ENCODE measurements around the gene SLC36A1.

SLC36A1 gene

GRCh38 chr5:151447174-151448037 lies at the start of gene SLC36A1:
TSS of gene SLC36A1 (plus strand) at chr5:151447603. CDS start at chr5:151458793, 11,190 bp downstream.
- H3K27ac ChIP-seq, result peak within 1 kb of the TSS; percentile 86
- peak; percentile 98 for TF ChIP-seq CTCF (conservative IDR thresholded peaks at IDR 0.05)

DNA sequence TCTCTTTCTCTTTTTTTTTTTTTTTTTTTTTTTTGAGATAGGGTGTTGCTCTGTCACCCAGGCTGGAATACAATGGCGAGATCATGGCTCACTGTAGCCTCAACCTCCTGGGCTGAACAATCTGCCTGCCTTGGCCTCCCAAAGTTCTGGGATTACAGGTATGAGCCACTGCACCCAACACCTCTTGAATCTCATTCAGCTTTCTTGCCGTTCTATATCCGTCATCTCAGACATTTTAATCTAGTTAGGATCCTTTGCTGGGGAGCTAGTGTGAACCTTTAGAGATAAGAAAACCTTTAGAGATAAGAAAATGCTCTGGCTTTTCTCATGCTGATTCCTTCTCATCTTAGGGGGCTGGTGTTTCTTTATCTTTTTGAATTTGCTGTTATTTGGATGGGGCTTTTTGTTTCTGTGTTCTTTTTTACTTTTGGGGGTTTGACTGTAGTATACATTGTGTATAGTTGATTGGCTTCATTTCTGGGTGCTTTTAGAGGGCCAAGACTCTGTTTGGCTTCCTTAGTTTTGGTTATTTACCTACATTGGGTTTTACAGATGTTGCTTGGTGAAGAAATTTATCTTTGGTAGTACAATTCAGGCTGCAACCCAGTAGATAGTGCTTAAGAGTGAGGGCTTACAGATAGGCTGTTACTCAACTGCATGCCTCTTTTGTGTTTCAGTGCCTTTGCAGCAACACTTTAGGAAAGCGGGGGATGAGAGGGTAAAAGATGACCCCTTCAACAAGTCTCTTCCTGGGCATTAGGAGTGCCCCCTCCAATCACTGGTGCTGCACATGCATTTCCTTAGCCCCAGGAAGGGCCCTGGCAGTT lies 41.9 kb upstream of the SLC36A1 start:
- no peak for TF ChIP-seq CTCF (conservative IDR thresholded peaks at IDR 0.05)

DNA sequence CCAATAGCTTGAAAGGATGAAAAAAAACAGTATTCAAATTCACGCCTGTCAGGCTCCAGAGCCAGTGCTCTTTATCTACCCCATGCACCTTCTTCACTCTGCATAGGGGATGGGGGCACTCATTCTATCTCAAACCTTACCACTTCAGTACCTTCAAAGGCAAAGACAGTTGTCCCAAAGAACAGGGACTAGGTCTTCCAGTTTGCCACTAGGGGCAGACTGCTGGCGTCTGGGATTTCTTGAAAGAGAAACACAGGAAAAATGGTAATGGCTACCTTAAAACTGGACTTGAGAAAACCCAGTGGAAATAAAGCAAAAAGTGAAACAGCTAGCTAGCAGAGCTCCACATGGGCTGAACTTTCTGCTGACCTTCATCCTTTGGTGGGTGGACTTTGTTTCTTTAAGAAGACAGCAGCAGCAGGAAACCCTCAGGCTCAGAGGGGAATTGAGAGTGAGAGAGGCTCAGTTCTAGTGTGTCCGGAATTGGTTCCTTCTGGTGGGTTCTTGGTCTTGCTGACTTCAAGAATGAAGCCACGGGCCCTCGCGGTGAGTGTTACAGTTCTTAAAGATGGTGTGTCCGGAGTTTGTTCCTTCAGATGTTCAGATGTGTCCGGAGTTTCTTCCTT lies 41.0 kb upstream of the SLC36A1 start:
- no peak overlapping the region for H3K27ac ChIP-seq
- peak; percentile 73 for TF ChIP-seq CTCF (conservative IDR thresholded peaks at IDR 0.05)

More for the DNA sequence above, 41.9 kb upstream of the SLC36A1 start:
- no peak overlapping the region for H3K27ac ChIP-seq

- TF ChIP-seq CTCF (conservative IDR thresholded peaks at IDR 0.05), result no peak
- H3K27ac ChIP-seq, result peak overlapping the region; percentile 35
These were observed 38.7 kb upstream of the SLC36A1 start for GRCh38 chr5:151408591-151409230.

- TF ChIP-seq CTCF (conservative IDR thresholded peaks at IDR 0.05), result no peak
- peak overlapping the region; percentile 72 for H3K27ac ChIP-seq
These were observed 33.6 kb upstream of the SLC36A1 start for GRCh38 chr5:151413800-151414199.

GRCh38 chr5:151414536-151414935 lies 32.9 kb upstream of the SLC36A1 start:
- no peak for TF ChIP-seq CTCF (conservative IDR thresholded peaks at IDR 0.05)
- H3K27ac ChIP-seq, result peak overlapping the region; percentile 72
